H1 (cell line): ENCODE measurements around the gene MSANTD3. TPM values are rescaled to one million over a fixed set of nuclear protein-coding genes. Genes with fewer than 3 reads are reported as not detected.

Source experiments
- BRCA1 ChIP-seq: IDR thresholded peaks from 2 replicates; pipeline ENCODE4 v1.6.1; 2012; ENCODE audit warnings: low read depth, low read length, improper control_type of control experiment
- ZNF274 ChIP-seq: IDR thresholded peaks from 2 replicates; pipeline ENCODE4 v1.7.0; 2012; ENCODE audit warnings: low read length, borderline replicate concordance; ENCODE audit errors: extremely low read depth
- polyA plus RNA-seq, 7 experiments: library from polyadenylated mRNA; depleted of rRNA in 3 of 7; stranded (reverse) in 5 of 7; unstranded in 2 of 7; fragments of >200 nt in 5 of 7; fragments of 200-250 nt in 2 of 7; gene quantifications; 1 replicate in 5 of 7; 2 replicates in 1 of 7; 4 replicates in 1 of 7; pipeline versions ENCODE4 v1.2.1 to v1.2.3, GENCODE V29; 2011 to 2013; ENCODE audit warnings: missing spikeins in 2 of 7, mixed read lengths in 2 of 7
- total RNA-seq: library from RNA; stranded (reverse); fragmentation: NEBNext Ultra II Directional; extraction: Animal tissue kit (Norgen Biotek cat#: 25700); gene quantifications from 2 replicates; pipeline ENCODE4 v1.2.1, GENCODE V29; 2021

MSANTD3 gene
- total and polyA plus RNA-seq, 2 of the 8 experiments (the other 6 are each of a cell fraction or from before 2014, with no cell fraction given), result 12.0 to 41.3 TPM

GRCh38 chr9:100448266-100448665 lies 21.3 kb downstream of the MSANTD3 start (continued):
- TF ChIP-seq BRCA1 (no peak), ZNF274 (no peak)
